OCI-LY3 (cell line): ENCODE measurements around the gene ISG15.

Experiments
- H2AFZ ChIP-seq: fragments of 200-600, 300-600 bp; shearing (Covaris generic); 2 replicates; pipeline ENCODE4 v1.6.0; 2014; ENCODE audit warnings: antibody characterized with exemption, low read depth, low read length
- H3K27ac ChIP-seq: fragments of 200-600, 300-600 bp; sonication (generic); 2 replicates; pipeline ENCODE4 v1.5.1; 2014; ENCODE audit warnings: mild to moderate bottlenecking, low read length, moderate library complexity, mixed read lengths
- H3K27me3 ChIP-seq: fragments of 200-600, 300-600 bp; sonication (generic); 2 replicates; pipeline ENCODE4 v1.6.1; 2014; ENCODE audit warnings: low read depth, low read length, mixed read lengths
- H3K36me3 ChIP-seq: fragments of 200-600, 300-600 bp; sonication (generic); replicated peaks from 2 replicates; pipeline ENCODE3; 2014; ENCODE audit warnings: low read depth, low read length, mixed read lengths
- H3K4me1 ChIP-seq: fragments of 300-600, 200-600 bp; sonication (generic); 2 replicates; pipeline ENCODE4 v1.6.1; 2014; ENCODE audit warnings: low read length, mixed read lengths
- H3K4me2 ChIP-seq: fragments of 200-600, 300-600 bp; sonication (generic); 2 replicates; pipeline ENCODE4 v1.6.1; 2014; ENCODE audit warnings: low read length, mixed read lengths
- H3K4me3 ChIP-seq: fragments of 300-600, 200-600 bp; sonication (generic); 2 replicates; pipeline ENCODE4 v1.5.1; 2014; ENCODE audit warnings: antibody characterized with exemption, mild to moderate bottlenecking, low read length, moderate library complexity
- H3K79me2 ChIP-seq: fragments of 300-600, 200-600 bp; shearing (Covaris generic); 2 replicates; pipeline ENCODE4 v1.6.1; 2014; ENCODE audit warnings: mild to moderate bottlenecking, low read length, mixed read lengths
- H3K9ac ChIP-seq: fragments of 300-600, 200-600 bp; shearing (Covaris generic); 2 replicates; pipeline ENCODE4 v1.6.0; 2014; ENCODE audit warnings: mild to moderate bottlenecking, low read length, moderate library complexity
- H3K9me3 ChIP-seq: fragments of 200-600, 300-600 bp; shearing (Covaris generic); 2 replicates; pipeline ENCODE4 v1.6.1; 2014; ENCODE audit warnings: low read length, mixed read lengths; ENCODE audit not compliant: insufficient read depth
- H4K20me1 ChIP-seq: fragments of 200-600, 300-600 bp; sonication (generic); 2 replicates; pipeline ENCODE4 v1.6.1; 2016; ENCODE audit warnings: low read length, mixed read lengths; ENCODE audit not compliant: insufficient read depth
- EZH2phosphoT487 ChIP-seq: fragments of 200-600 bp; shearing (Covaris generic); IDR thresholded peaks from 2 replicates; pipeline ENCODE4 v1.6.1; 2018; ENCODE audit warnings: antibody characterized with exemption, mixed run types, low read depth
- TF ChIP-seq, protein P1 (sequence below): fragments of 200-600, 300-600 bp; sonication (generic); IDR thresholded peaks from 2 replicates; pipeline ENCODE4 v1.5.1; 2014; ENCODE audit warnings: antibody characterized with exemption, low read length, low read depth

Gene ISG15

GRCh38 chr1:1039145-1039910 is 26.0 kb downstream of the ISG15 start:
- Histone ChIP-seq H3K4me2 (peak overlapping the region; percentile 50), H2AFZ (no peak overlapping the region), H3K9me3 (no peaks in the 10 kb centered on the region), H3K4me1 (peaks cover 17% of the 10 kb centered on the region), H3K9ac (no peak overlapping the region), H3K4me3 (0 out of 2 replicates have a peak overlapping the region, but pooled peaks have one; percentile 20), H3K36me3 (no peaks in the 10 kb centered on the region), H3K79me2 (no peaks in the 10 kb centered on the region), H3K27me3 (peaks cover 8% of the 10 kb centered on the region; the same call in 1 of the 2 replicates), H4K20me1 (peaks cover 6% of the 10 kb centered on the region; the same call in 1 of the 2 replicates), H3K27ac (no peak overlapping the region)
- TF ChIP-seq EZH2phosphoT487 = no peak
- TF ChIP-seq, protein P1, sequence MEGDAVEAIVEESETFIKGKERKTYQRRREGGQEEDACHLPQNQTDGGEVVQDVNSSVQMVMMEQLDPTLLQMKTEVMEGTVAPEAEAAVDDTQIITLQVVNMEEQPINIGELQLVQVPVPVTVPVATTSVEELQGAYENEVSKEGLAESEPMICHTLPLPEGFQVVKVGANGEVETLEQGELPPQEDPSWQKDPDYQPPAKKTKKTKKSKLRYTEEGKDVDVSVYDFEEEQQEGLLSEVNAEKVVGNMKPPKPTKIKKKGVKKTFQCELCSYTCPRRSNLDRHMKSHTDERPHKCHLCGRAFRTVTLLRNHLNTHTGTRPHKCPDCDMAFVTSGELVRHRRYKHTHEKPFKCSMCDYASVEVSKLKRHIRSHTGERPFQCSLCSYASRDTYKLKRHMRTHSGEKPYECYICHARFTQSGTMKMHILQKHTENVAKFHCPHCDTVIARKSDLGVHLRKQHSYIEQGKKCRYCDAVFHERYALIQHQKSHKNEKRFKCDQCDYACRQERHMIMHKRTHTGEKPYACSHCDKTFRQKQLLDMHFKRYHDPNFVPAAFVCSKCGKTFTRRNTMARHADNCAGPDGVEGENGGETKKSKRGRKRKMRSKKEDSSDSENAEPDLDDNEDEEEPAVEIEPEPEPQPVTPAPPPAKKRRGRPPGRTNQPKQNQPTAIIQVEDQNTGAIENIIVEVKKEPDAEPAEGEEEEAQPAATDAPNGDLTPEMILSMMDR = no peak

GRCh38 chr1:1040004-1040991 is 27.0 kb downstream of the ISG15 start:
- no peaks in the 10 kb centered on the region for H3K79me2 ChIP-seq
- H3K27me3 ChIP-seq = peaks cover 8% of the 10 kb centered on the region; the same call in 1 of the 2 replicates
- no peak overlapping the region for H3K4me2 ChIP-seq
- H3K36me3 ChIP-seq = no peaks in the 10 kb centered on the region
- no peak overlapping the region for H3K27ac ChIP-seq
- H4K20me1 ChIP-seq = peaks cover 6% of the 10 kb centered on the region; the same call in 1 of the 2 replicates
- TF ChIP-seq EZH2phosphoT487 = no peak
- TF ChIP-seq, protein P1 = no peak
- H2AFZ ChIP-seq = no peak overlapping the region
- H3K4me3 ChIP-seq = no peak overlapping the region
- no peak overlapping the region for H3K9ac ChIP-seq
- peaks cover 17% of the 10 kb centered on the region for H3K4me1 ChIP-seq
- H3K9me3 ChIP-seq = no peaks in the 10 kb centered on the region

GRCh38 chr1:1041092-1041523 is 27.8 kb downstream of the ISG15 start:
- H3K4me2 ChIP-seq = no peak overlapping the region

More at GRCh38 chr1:1041092-1041523, 27.8 kb downstream of the ISG15 start:
- H3K79me2 ChIP-seq = no peaks in the 10 kb centered on the region
- H4K20me1 ChIP-seq = peaks cover 6% of the 10 kb centered on the region; the same call in 1 of the 2 replicates
- no peak overlapping the region for H3K4me3 ChIP-seq
- no peak for TF ChIP-seq EZH2phosphoT487
- TF ChIP-seq, protein P1 = no peak
- no peak overlapping the region for H3K9ac ChIP-seq
- H3K36me3 ChIP-seq = no peaks in the 10 kb centered on the region
- no peaks in the 10 kb centered on the region for H3K9me3 ChIP-seq
- peaks cover 8% of the 10 kb centered on the region; the same call in 1 of the 2 replicates for H3K27me3 ChIP-seq
- peaks cover 17% of the 10 kb centered on the region for H3K4me1 ChIP-seq
- H3K27ac ChIP-seq = no peak overlapping the region
- H2AFZ ChIP-seq = no peak overlapping the region
